Measurements from ENCODE around the gene LMX1B. TPM values are rescaled to one million over a fixed set of nuclear protein-coding genes. Genes with fewer than 3 reads are reported as not detected.

LMX1B gene
- total RNA-seq, 1 donor from 2014 or later = 0.14 TPM

GRCh38 chr9:126668058-126668457 lies 54.3 kb downstream of the LMX1B start:
- no peak for ATAC-seq
- Histone ChIP-seq H3K4me1 (peaks cover 2% of the 10 kb centered on the region), H3K4me3 (no peak overlapping the region), H3K27ac (no peak overlapping the region), H3K9me3 (no peaks in the 10 kb centered on the region), H3K27me3 (peaks cover 81% of the 10 kb centered on the region), H3K36me3 (no peaks in the 10 kb centered on the region)
- DNase-seq = no peak
- TF ChIP-seq, protein P1, sequence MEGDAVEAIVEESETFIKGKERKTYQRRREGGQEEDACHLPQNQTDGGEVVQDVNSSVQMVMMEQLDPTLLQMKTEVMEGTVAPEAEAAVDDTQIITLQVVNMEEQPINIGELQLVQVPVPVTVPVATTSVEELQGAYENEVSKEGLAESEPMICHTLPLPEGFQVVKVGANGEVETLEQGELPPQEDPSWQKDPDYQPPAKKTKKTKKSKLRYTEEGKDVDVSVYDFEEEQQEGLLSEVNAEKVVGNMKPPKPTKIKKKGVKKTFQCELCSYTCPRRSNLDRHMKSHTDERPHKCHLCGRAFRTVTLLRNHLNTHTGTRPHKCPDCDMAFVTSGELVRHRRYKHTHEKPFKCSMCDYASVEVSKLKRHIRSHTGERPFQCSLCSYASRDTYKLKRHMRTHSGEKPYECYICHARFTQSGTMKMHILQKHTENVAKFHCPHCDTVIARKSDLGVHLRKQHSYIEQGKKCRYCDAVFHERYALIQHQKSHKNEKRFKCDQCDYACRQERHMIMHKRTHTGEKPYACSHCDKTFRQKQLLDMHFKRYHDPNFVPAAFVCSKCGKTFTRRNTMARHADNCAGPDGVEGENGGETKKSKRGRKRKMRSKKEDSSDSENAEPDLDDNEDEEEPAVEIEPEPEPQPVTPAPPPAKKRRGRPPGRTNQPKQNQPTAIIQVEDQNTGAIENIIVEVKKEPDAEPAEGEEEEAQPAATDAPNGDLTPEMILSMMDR (IDR thresholded peaks at IDR 0.05) = no peak
- intact Hi-C loops (cut with DNase I) = no loop called here

DNA sequence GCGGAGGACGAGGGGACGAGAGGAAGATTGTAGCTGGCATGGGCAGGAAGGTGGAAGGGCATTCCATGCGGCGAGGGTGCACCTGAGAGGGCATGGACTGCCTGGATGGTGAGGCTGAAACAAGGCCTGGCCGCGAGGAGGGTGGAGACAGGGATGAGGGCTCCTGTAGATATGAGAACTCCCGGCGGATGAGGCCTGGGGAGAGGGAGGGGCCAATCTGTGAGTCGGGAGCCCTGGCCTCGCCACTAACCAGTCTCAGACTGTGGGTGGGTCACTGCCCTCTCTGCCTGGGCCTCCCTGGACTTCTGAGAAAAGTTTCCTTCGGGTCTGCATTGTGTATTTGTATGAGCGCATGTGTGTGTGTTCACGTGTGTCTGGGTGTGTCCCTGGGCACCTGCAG lies 55.4 kb downstream of the LMX1B start:
- H3K27me3 ChIP-seq = peaks cover 86% of the 10 kb centered on the region
- no peaks in the 10 kb centered on the region for H3K9me3 ChIP-seq
- no peak overlapping the region for H3K4me3 ChIP-seq
- H3K27ac ChIP-seq = no peak overlapping the region
- H3K36me3 ChIP-seq = no peaks in the 10 kb centered on the region
- TF ChIP-seq, protein P1 (IDR thresholded peaks at IDR 0.05) = no peak
- DNase-seq (no peak), ATAC-seq (no peak)
- intact Hi-C loops (cut with DNase I) = no loop called here
- H3K4me1 ChIP-seq = no peaks in the 10 kb centered on the region

DNA sequence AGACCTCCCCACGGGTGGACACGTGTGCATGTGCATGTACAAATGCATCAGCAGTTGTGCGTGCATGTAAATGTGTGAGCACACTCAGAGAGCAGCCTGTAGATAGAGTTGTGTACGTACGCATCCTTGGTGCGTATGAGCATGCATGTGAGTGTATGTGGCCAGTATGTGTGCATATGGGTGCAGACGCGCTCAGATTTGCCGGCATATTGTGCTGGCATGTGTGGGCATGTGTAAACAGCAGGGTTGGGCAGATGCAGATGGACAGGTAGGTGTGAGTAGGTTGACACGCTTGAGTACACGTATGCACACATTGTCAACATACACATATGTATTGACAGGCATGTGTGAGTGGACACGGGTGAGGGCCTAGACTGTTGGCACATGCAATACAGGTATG lies 56.5 kb downstream of the LMX1B start:
- H3K9me3 ChIP-seq = no peaks in the 10 kb centered on the region
- intact Hi-C loops (cut with DNase I) = no loop called here
- no peaks in the 10 kb centered on the region for H3K36me3 ChIP-seq
- DNase-seq = no peak
- no peak overlapping the region for H3K4me3 ChIP-seq
- TF ChIP-seq, protein P1 (IDR thresholded peaks at IDR 0.05) = no peak
- H3K4me1 ChIP-seq = no peaks in the 10 kb centered on the region
- H3K27me3 ChIP-seq = peaks cover 88% of the 10 kb centered on the region
- ATAC-seq = no peak
- no peak overlapping the region for H3K27ac ChIP-seq

DNA sequence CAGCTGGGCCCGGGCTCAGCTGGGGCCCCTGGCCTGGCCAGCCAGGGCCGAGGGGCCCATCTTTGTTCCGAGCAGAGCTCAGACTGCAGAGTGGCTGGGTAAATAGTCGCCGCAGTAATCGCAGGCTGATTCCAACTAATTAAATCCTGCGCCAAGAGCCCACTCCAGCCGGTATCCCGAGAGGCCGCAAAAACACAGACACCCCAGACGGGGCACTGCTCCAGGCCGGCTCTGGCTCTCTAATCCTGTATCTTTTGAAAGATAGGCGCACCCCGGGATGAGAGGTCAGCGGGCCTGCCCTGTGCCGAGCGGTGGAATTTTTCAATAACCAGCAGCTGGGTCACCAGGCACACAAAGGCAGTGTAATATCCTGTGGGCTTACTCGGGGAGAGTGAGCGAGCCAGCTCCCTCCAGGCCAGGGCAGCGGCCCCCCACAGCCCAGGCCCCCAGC lies 57.7 kb downstream of the LMX1B start:
- Histone ChIP-seq H3K4me3 (no peak overlapping the region), H3K27ac (no peak overlapping the region), H3K9me3 (no peaks in the 10 kb centered on the region), H3K27me3 (peaks cover 84% of the 10 kb centered on the region), H3K4me1 (no peaks in the 10 kb centered on the region), H3K36me3 (no peaks in the 10 kb centered on the region)
- TF ChIP-seq, protein P1 (IDR thresholded peaks at IDR 0.05) = no peak
- intact Hi-C loops (cut with DNase I) = no loop called here
- no peak for DNase-seq
- no peak for ATAC-seq

DNA sequence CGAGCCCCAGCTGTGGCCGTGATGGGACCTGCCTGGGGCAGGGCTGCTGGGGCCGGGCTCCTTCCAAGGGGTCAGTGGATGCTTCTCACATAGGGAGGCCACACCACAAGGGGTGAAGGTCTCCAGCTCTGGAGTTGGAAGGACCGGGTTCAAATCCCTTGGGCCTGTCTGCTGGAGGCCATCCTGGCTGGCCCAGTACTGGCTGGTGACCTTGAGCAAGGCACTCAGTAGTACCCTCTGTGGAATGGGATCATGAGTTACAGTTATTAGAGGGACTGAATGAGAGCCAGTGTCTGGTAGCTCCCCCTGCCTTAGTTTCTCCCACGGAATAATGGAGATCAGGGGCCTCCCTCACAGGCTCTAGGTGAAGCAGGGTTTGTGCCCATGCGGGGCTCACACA lies 58.3 kb downstream of the LMX1B start:
- no peak for ATAC-seq
- intact Hi-C loops (cut with DNase I) = no loop called here
- Histone ChIP-seq H3K27ac (no peak overlapping the region), H3K36me3 (no peaks in the 10 kb centered on the region), H3K4me1 (no peaks in the 10 kb centered on the region), H3K27me3 (peaks cover 84% of the 10 kb centered on the region), H3K4me3 (no peak overlapping the region), H3K9me3 (no peaks in the 10 kb centered on the region)
- DNase-seq = no peak
- TF ChIP-seq, protein P1 (IDR thresholded peaks at IDR 0.05) = no peak

DNA sequence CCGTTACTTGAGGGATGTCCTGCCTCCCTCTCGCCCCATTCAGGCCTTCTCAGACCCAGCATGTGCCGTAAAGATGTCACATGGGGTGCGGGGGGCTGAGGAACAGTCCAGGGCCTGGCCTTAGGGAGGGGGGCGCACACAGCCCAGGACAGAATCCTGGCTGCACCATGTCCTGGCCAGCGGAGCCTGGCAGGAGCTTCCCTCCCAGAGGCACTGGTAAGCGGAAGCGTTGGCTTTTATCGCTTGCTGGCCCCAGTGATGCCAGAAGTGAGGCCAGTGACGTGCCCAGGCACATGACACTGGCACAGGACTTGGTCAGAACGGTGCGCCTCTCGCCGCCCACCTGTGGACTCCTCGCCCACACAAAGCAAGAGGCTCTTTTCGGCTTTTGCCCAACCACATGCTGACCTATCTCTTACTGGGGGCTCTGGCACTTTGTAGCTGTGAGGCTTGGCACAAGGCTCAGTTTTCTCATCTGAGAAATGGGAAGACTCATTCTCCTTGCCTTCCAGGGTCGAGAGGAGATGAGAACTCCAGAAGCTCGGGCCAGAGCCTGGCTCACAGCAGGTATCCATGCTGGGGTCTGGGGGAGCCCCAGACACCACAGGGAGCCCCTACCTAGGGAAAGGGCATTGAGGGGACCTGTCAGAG lies 59.0 kb downstream of the LMX1B start:
- intact Hi-C loops (cut with DNase I) = no loop called here
- Histone ChIP-seq H3K4me1 (no peaks in the 10 kb centered on the region), H3K4me3 (no peak overlapping the region), H3K36me3 (no peaks in the 10 kb centered on the region), H3K27ac (no peak overlapping the region), H3K27me3 (peaks cover 84% of the 10 kb centered on the region), H3K9me3 (no peaks in the 10 kb centered on the region)
- ATAC-seq = no peak
- no peak for DNase-seq
- TF ChIP-seq, protein P1 (IDR thresholded peaks at IDR 0.05) = no peak

Measured in upper lobe of right lung (tissue), 1 donor.